IMR-90 (cell line): Measurements from ENCODE around the gene SH3BP5. TPM values are rescaled to one million over a fixed set of nuclear protein-coding genes. Genes with fewer than 3 reads are reported as not detected.

Experiments
- ATAC-seq: fragments of 200-7000 bp; cut with Tn5 transposase; 2 replicates; pipeline ENCODE4 v1.9.1; 2020; ENCODE audit warnings: low read depth, mild to moderate bottlenecking, moderate library complexity
- BruUV-seq: library from RNA; stranded (reverse); fragments of 400-500 nt; replicated peaks from 2 replicates; lab custom pipeline; 2021; lab: Mats Ljungman, UMichigan
- CTCF ChIA-PET: fragments of 300-600 bp; formaldehyde crosslinking; extraction: SDS; loops from one replicate; lab custom pipeline; 2021; ENCODE audit warnings: antibody characterized with exemption; lab: Yijun Ruan, JAX
- POLR2A ChIA-PET: fragments of 300-600 bp; sonication (Branson Sonifier 250); formaldehyde crosslinking; loops from one replicate; lab custom pipeline; 2022; ENCODE audit warnings: antibody characterized with exemption; ENCODE audit not compliant: unreplicated experiment; lab: Charles Lee
- DNase-seq: peaks from one replicate; pipeline ENCODE4 v3.0.0; 2013
- H2AFZ ChIP-seq: replicated peaks from 2 replicates; pipeline ENCODE3; 2013; ENCODE audit warnings: low read length, mild to moderate bottlenecking; ENCODE audit not compliant: poor library complexity
- H2AK5ac ChIP-seq: 2 replicates; pipeline ENCODE4 v1.6.1; 2013; ENCODE audit warnings: low read depth, low read length, inconsistent platforms
- H2AK9ac ChIP-seq: replicated peaks from 2 replicates; pipeline ENCODE3; 2013; ENCODE audit warnings: mild to moderate bottlenecking, low read depth, low read length, moderate library complexity; ENCODE audit not compliant: poor library complexity
- H2BK120ac ChIP-seq: 2 replicates; pipeline ENCODE4 v1.6.1; 2013; ENCODE audit warnings: low read depth, low read length, inconsistent platforms
- H2BK15ac ChIP-seq: 3 replicates; pipeline ENCODE4 v1.6.1; 2013; ENCODE audit warnings: low read depth, low read length, inconsistent platforms
- H2BK20ac ChIP-seq: 2 replicates; pipeline ENCODE4 v1.6.1; 2013; ENCODE audit warnings: low read depth, mild to moderate bottlenecking, inconsistent platforms, low read length, moderate library complexity
- H2BK5ac ChIP-seq: 2 replicates; pipeline ENCODE4 v1.6.1; 2013; ENCODE audit warnings: mild to moderate bottlenecking, low read depth, low read length, inconsistent platforms; ENCODE audit not compliant: poor library complexity, severe bottlenecking
- H3K14ac ChIP-seq: replicated peaks from 2 replicates; pipeline ENCODE4 v1.6.1; 2013; ENCODE audit warnings: low read depth, low read length, inconsistent platforms
- H3K18ac ChIP-seq: 2 replicates; pipeline ENCODE4 v1.6.1; 2013; ENCODE audit warnings: low read depth, low read length, control low read depth
- H3K23ac ChIP-seq: 2 replicates; pipeline ENCODE4 v1.6.1; 2013; ENCODE audit warnings: low read depth, low read length, inconsistent platforms
- H3K27ac ChIP-seq: 2 replicates; pipeline ENCODE4 v1.5.1; 2013; ENCODE audit warnings: mild to moderate bottlenecking, control low read depth, low read length; ENCODE audit not compliant: insufficient read depth
- H3K27me3 ChIP-seq: 2 replicates; pipeline ENCODE4 v1.6.1; 2013; ENCODE audit warnings: low read length; ENCODE audit not compliant: control insufficient read depth, insufficient read depth
- H3K36me3 ChIP-seq: 2 replicates; pipeline ENCODE4 v1.6.1; 2013; ENCODE audit warnings: low read length, mixed read lengths; ENCODE audit not compliant: control insufficient read depth, insufficient read depth
- H3K4ac ChIP-seq: 2 replicates; pipeline ENCODE4 v1.6.1; 2013; ENCODE audit warnings: low read depth, low read length, inconsistent platforms
- H3K4me1 ChIP-seq: 2 replicates; pipeline ENCODE4 v1.6.1; 2013; ENCODE audit warnings: low read length, mixed read lengths; ENCODE audit not compliant: control insufficient read depth, insufficient read depth
- H3K4me2 ChIP-seq: 2 replicates; pipeline ENCODE4 v1.6.1; 2013; ENCODE audit warnings: low read depth, mild to moderate bottlenecking, control low read depth, low read length, moderate library complexity
- H3K4me3 ChIP-seq: 2 replicates; pipeline ENCODE4 v1.5.1; 2013; ENCODE audit warnings: low read depth, mild to moderate bottlenecking, control low read depth, low read length, moderate library complexity; ENCODE audit not compliant: insufficient read depth
- H3K56ac ChIP-seq: 2 replicates; pipeline ENCODE4 v1.6.1; 2013; ENCODE audit warnings: low read length, inconsistent platforms; ENCODE audit not compliant: insufficient read depth; ENCODE audit errors: extremely low read depth
- H3K79me1 ChIP-seq, 2 experiments: 2 replicates each; pipeline ENCODE4 v1.6.1; 2013; ENCODE audit warnings: low read length in 2 of 2, inconsistent platforms in 1 of 2, low read depth in 1 of 2
- H3K9ac ChIP-seq: 2 replicates; pipeline ENCODE4 v1.6.1; 2013; ENCODE audit warnings: low read depth, low read length, control low read depth
- H3K9me1 ChIP-seq: 2 replicates; pipeline ENCODE4 v1.6.1; 2013; ENCODE audit warnings: low read length, inconsistent platforms; ENCODE audit not compliant: insufficient read depth
- H3K9me3 ChIP-seq: 2 replicates; pipeline ENCODE4 v1.6.1; 2013; ENCODE audit warnings: low read length; ENCODE audit not compliant: control insufficient read depth, insufficient read depth
- H4K20me1 ChIP-seq: 2 replicates; pipeline ENCODE4 v1.6.1; 2013; ENCODE audit warnings: low read length, inconsistent platforms; ENCODE audit not compliant: insufficient read depth
- H4K5ac ChIP-seq: 2 replicates; pipeline ENCODE4 v1.6.1; 2013; ENCODE audit warnings: mild to moderate bottlenecking, low read depth, low read length, control low read depth
- H4K8ac ChIP-seq, 2 experiments: 2 replicates each; pipeline ENCODE4 v1.6.1; 2013; ENCODE audit warnings: low read depth in 2 of 2, low read length in 2 of 2, control low read depth in 1 of 2, inconsistent platforms in 1 of 2
- H4K91ac ChIP-seq: 2 replicates; pipeline ENCODE4 v1.6.1; 2013; ENCODE audit warnings: low read depth, low read length, inconsistent platforms; ENCODE audit not compliant: insufficient read depth
- CHD1 ChIP-seq: IDR thresholded peaks from 2 replicates; pipeline ENCODE4 v1.6.1; 2012; ENCODE audit warnings: low read depth, low read length, improper control_type of control experiment
- RCOR1 ChIP-seq: IDR thresholded peaks from 2 replicates; pipeline ENCODE4 v1.6.1; 2012; ENCODE audit warnings: mild to moderate bottlenecking, low read length, improper control_type of control experiment; ENCODE audit not compliant: insufficient replicate concordance
- RFX5 ChIP-seq: IDR thresholded peaks from 2 replicates; pipeline ENCODE4 v1.8.0; 2012; ENCODE audit warnings: low read depth, mild to moderate bottlenecking, low read length, moderate library complexity
- WGBS, 2 experiments: methylation state at CpG; one replicate each; pipeline versions ENCODE4 v1.1.5 to v1.1.7; 2013; ENCODE audit warnings: missing lambda C conversion rate in 2 of 2; ENCODE audit not compliant: insufficient read length in 1 of 2; ENCODE audit errors: extremely low coverage in 2 of 2; 5-methylcytosine and 5-hydroxymethylcytosine counted together
- dilution Hi-C: fragments of 300-500 bp; cut with HindIII; formaldehyde crosslinking; loops from one replicate; pipeline ENCODE4 v1.14.3; 2018; ENCODE audit warnings: low sequenced_read_pairs; ENCODE audit not compliant: unreplicated experiment
- in situ Hi-C: fragments of 300-500 bp; cut with MboI; formaldehyde crosslinking; loops from 3 replicates; pipeline ENCODE4 v1.14.3; 2019; ENCODE audit warnings: low sequenced_read_pairs, inconsistent platforms, mixed read lengths
- intact Hi-C: fragments of 100-400 bp; cut with micrococcal nuclease; formaldehyde crosslinking; loops from 2 replicates; pipeline ENCODE4 v1.10.0; 2022
- polyA plus RNA-seq, 3 experiments: library from polyadenylated mRNA; depleted of rRNA; stranded (reverse); fragments of >200 nt; gene quantifications; 2 replicates each; pipeline ENCODE4 v1.2.3, GENCODE V29; 2012; ENCODE audit warnings: low replicate concordance in 1 of 3
- total RNA-seq: library from RNA; depleted of rRNA; stranded (reverse); fragments of >200 nt; gene quantifications from 2 replicates; pipeline ENCODE4 v1.2.3, GENCODE V29; 2012

SH3BP5 gene
- total and polyA plus RNA-seq, 2 of the 4 experiments (the other 2 are of a cell fraction): 14.0 to 23.5 TPM

GRCh38 chr3:15279671-15280402, 52.5 kb downstream of the SH3BP5 start:
- in situ Hi-C loops: no loop called here
- H4K5ac ChIP-seq: no peak overlapping the region
- BruUV-seq: no TSS peak
- no peaks in the 10 kb centered on the region; the same call in 1 of the 2 replicates for H3K4me1 ChIP-seq
- TF ChIP-seq RFX5 (no peak), RCOR1 (no peak), CHD1 (no peak)
- H3K23ac ChIP-seq: no peak overlapping the region
- H2AK9ac ChIP-seq: no peak overlapping the region
- no peak overlapping the region for H3K4me3 ChIP-seq
- H4K8ac ChIP-seq: no peak overlapping the region
- intact Hi-C loops: no loop called here
- DNase-seq: no peak
- no peak overlapping the region for H3K27ac ChIP-seq
- no peak overlapping the region for H3K4me2 ChIP-seq
- POLR2A ChIA-PET: no interaction called here
- no peak overlapping the region for H2AFZ ChIP-seq
- H3K9ac ChIP-seq: no peak overlapping the region
- H3K14ac ChIP-seq: no peak overlapping the region
- H2BK120ac ChIP-seq: no peak overlapping the region
- no peak overlapping the region for H4K91ac ChIP-seq
- dilution Hi-C loops: no loop called here
- H3K4ac ChIP-seq: no peak overlapping the region
- CTCF ChIA-PET: interaction anchor here (1.2 kb wide), 1 partner anchor 12 kb away, joined by 3 read pairs; no protein-coding TSS in a partner anchor
- H3K79me1 ChIP-seq: no peaks in the 10 kb centered on the region
- H2BK15ac ChIP-seq: no peak overlapping the region
- no peaks in the 10 kb centered on the region for H3K9me3 ChIP-seq
- 87% methylated on average over 3 of the region's 12 CpGs; no CpG with 5 or more reads in 1 of the 2 experiments for WGBS, 2 experiments
- no peaks in the 10 kb centered on the region for H4K20me1 ChIP-seq
- H2BK20ac ChIP-seq: no peak overlapping the region
- H2AK5ac ChIP-seq: no peak overlapping the region
- no peak overlapping the region for H2BK5ac ChIP-seq
- no peak for ATAC-seq
- H3K9me1 ChIP-seq: no peaks in the 10 kb centered on the region
- H3K18ac ChIP-seq: no peak overlapping the region
- no peaks in the 10 kb centered on the region for H3K27me3 ChIP-seq
- no peaks in the 10 kb centered on the region for H3K36me3 ChIP-seq
- H3K56ac ChIP-seq: no peak overlapping the region
